A549 (cell line): ENCODE results near the gene MAP6.

Experiments used
- CTCF ChIP-seq: fragments of >200 bp; sonication (Bioruptor Twin); formaldehyde crosslinking; IDR thresholded peaks from 3 replicates; pipeline ENCODE4 v1.5.1; 2016
- ESRRA ChIP-seq: fragments of 150-350 bp; IDR thresholded peaks from 2 replicates; pipeline ENCODE4 v1.6.1; 2014; ENCODE audit warnings: mild to moderate bottlenecking, low read length, borderline replicate concordance
- HDAC2 ChIP-seq: fragments of 200-600 bp; sonication (generic); IDR thresholded peaks from 2 replicates; pipeline ENCODE4 v1.6.1; 2016
- MAFK ChIP-seq: fragments of 450-650 bp; IDR thresholded peaks from 2 replicates; pipeline ENCODE4 v1.6.1; 2014; ENCODE audit not compliant: partially characterized antibody
- POLR2A ChIP-seq: IDR thresholded peaks from 2 replicates; pipeline ENCODE4 v1.6.1; 2012; ENCODE audit warnings: mild to moderate bottlenecking, low read length
- RARB ChIP-seq: fragments of 250-450 bp; sonication (Bioruptor Pico); IDR thresholded peaks from 2 replicates; pipeline ENCODE4 v1.8.0; 2021; ENCODE audit warnings: mild to moderate bottlenecking, moderate library complexity
- RCOR1 ChIP-seq: fragments of 150-350 bp; IDR thresholded peaks from 2 replicates; pipeline ENCODE4 v1.6.1; 2014; ENCODE audit warnings: antibody characterized with exemption, low read length, low read depth
- ZFP36 ChIP-seq: fragments of 450-650 bp; IDR thresholded peaks from 2 replicates; pipeline ENCODE4 v1.6.1; 2014; ENCODE audit warnings: borderline replicate concordance; ENCODE audit not compliant: partially characterized antibody
- TF ChIP-seq, protein P1 (sequence below): IDR thresholded peaks from 2 replicates; pipeline ENCODE4 v1.6.1; 2012

DNA sequence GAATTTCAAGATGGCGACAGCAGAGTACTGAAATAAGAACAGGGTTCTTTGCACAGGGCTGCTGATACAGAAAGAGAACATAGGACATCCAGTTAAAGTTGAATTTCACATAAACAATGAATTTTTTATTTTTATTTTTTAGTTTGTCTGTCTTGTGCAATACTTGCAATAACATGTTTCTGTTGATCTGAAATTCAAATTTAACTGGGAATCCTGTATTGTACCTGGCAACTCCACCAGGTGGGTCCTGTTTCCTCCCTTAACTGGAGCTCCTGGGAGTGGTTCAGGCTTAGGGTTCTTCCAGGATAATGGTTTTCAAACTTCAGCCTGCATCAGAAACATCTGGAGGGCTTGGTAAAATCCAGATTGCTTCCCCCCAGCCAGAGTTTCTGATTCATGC, 121.7 kb downstream of the MAP6 start:
- TF ChIP-seq CTCF (no peak), HDAC2 (no peak), POLR2A (no peak), ESRRA (no peak), RCOR1 (no peak), MAFK (no peak), ZFP36 (no peak), RARB (CRISPR knock-in tag) (no peak)
- TF ChIP-seq, protein P1, sequence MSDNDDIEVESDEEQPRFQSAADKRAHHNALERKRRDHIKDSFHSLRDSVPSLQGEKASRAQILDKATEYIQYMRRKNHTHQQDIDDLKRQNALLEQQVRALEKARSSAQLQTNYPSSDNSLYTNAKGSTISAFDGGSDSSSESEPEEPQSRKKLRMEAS, result no peak
